OCI-LY7 (cell line): Measurements from ENCODE around the gene ZNF599. TPM values are rescaled to one million over a fixed set of nuclear protein-coding genes. Genes with fewer than 3 reads are reported as not detected.
"Not testable (repeated sequence)": the region's sequence is repeated elsewhere in the genome, so short reads cannot be mapped to it uniquely, and the experiment has no call there.

ENCODE experiments used
- BruUV-seq: library from RNA; stranded (reverse); fragments of 400-500 nt; replicated peaks from 2 replicates; lab custom pipeline; 2021; lab: Mats Ljungman, UMichigan
- CTCF ChIA-PET: fragments of 300-600 bp; sonication (Branson Sonifier 250); formaldehyde crosslinking; loops from one replicate; lab custom pipeline; 2022; ENCODE audit warnings: antibody characterized with exemption; ENCODE audit not compliant: unreplicated experiment; lab: Charles Lee
- POLR2A ChIA-PET: fragments of 300-600 bp; sonication (Branson Sonifier 250); formaldehyde crosslinking; loops from one replicate; lab custom pipeline; 2022; ENCODE audit warnings: antibody characterized with exemption; lab: Charles Lee
- DNase-seq: peaks from one replicate; pipeline ENCODE4 v3.0.0-alpha.2; 2015; ENCODE audit warnings: low spot score
- H2AFZ ChIP-seq: fragments of 200-600 bp; sonication (generic), shearing (Covaris generic); 2 replicates; pipeline ENCODE4 v1.6.1; 2014; ENCODE audit warnings: mild to moderate bottlenecking, antibody characterized with exemption, low read length, moderate library complexity
- H3K27ac ChIP-seq: fragments of 200-600 bp; sonication (generic); 2 replicates; pipeline ENCODE4 v1.5.1; 2014; ENCODE audit warnings: mixed run types, low read depth, mild to moderate bottlenecking, moderate library complexity, low read length, inconsistent platforms; ENCODE audit not compliant: poor library complexity, severe bottlenecking
- H3K36me3 ChIP-seq: fragments of 200-600 bp; sonication (generic); 2 replicates; pipeline ENCODE4 v1.6.1; 2014; ENCODE audit warnings: mild to moderate bottlenecking, antibody characterized with exemption, low read length, moderate library complexity, mixed read lengths; ENCODE audit not compliant: insufficient read depth
- H3K4me1 ChIP-seq: fragments of 200-600 bp; sonication (generic); 2 replicates; pipeline ENCODE4 v1.5.1; 2014; ENCODE audit warnings: mild to moderate bottlenecking, low read length; ENCODE audit not compliant: insufficient read depth, poor library complexity, severe bottlenecking
- H3K4me2 ChIP-seq: fragments of 200-600 bp; sonication (generic); 2 replicates; pipeline ENCODE4 v1.6.1; 2014; ENCODE audit warnings: mild to moderate bottlenecking, low read length
- H3K4me3 ChIP-seq: fragments of 200-600 bp; sonication (generic); 2 replicates; pipeline ENCODE4 v1.5.1; 2014; ENCODE audit warnings: mild to moderate bottlenecking, low read depth, low read length; ENCODE audit not compliant: poor library complexity, severe bottlenecking
- H3K79me2 ChIP-seq: fragments of 200-600 bp; sonication (generic); 2 replicates; pipeline ENCODE4 v1.6.1; 2016; ENCODE audit warnings: low read depth, mild to moderate bottlenecking, low read length, moderate library complexity, mixed read lengths; ENCODE audit not compliant: insufficient read depth
- H3K9me2 ChIP-seq: fragments of 200-600 bp; sonication (generic); 2 replicates; pipeline ENCODE4 v1.6.1; 2016; ENCODE audit warnings: mild to moderate bottlenecking, low read length, mixed read lengths; ENCODE audit not compliant: insufficient read depth
- H3K9me3 ChIP-seq: fragments of 200-600 bp; sonication (generic); 2 replicates; pipeline ENCODE4 v1.6.1; 2014; ENCODE audit warnings: mild to moderate bottlenecking, mixed run types, low read length, mixed read lengths
- H4K20me1 ChIP-seq: fragments of 200-600 bp; sonication (generic); 2 replicates; pipeline ENCODE4 v1.6.1; 2014; ENCODE audit warnings: mild to moderate bottlenecking, antibody characterized with exemption, low read length, moderate library complexity, mixed read lengths; ENCODE audit not compliant: insufficient read depth
- EZH2phosphoT487 ChIP-seq: fragments of 200-600 bp; sonication (generic); IDR thresholded peaks from 2 replicates; pipeline ENCODE4 v1.6.1; 2018; ENCODE audit warnings: low read depth, borderline replicate concordance, mild to moderate bottlenecking, mixed run types, antibody characterized with exemption, low read length, moderate library complexity, mixed read lengths
- intact Hi-C: fragments of 100-400 bp; cut with micrococcal nuclease; formaldehyde crosslinking; loops from one replicate; pipeline ENCODE4 v1.10.0; 2022; ENCODE audit not compliant: unreplicated experiment
- total RNA-seq, 2 experiments: library from RNA; depleted of rRNA in 1 of 2; stranded (reverse); fragments of >200 nt in 1 of 2; shearing (Covaris generic) in 1 of 2; gene quantifications; 2 replicates each; pipeline ENCODE4 v1.2.3, GENCODE V29; 2014 to 2022
- TF ChIP-seq, protein P1 (sequence below): fragments of 200-600 bp; sonication (generic); conservative IDR thresholded peaks from 2 replicates; pipeline ENCODE4 v1.5.1; 2014; ENCODE audit warnings: mild to moderate bottlenecking, antibody characterized with exemption, low read length, moderate library complexity, mixed read lengths

The ZNF599 gene
- total RNA-seq, 2 experiments from 2014 or later = 3.0 to 3.3 TPM

DNA sequence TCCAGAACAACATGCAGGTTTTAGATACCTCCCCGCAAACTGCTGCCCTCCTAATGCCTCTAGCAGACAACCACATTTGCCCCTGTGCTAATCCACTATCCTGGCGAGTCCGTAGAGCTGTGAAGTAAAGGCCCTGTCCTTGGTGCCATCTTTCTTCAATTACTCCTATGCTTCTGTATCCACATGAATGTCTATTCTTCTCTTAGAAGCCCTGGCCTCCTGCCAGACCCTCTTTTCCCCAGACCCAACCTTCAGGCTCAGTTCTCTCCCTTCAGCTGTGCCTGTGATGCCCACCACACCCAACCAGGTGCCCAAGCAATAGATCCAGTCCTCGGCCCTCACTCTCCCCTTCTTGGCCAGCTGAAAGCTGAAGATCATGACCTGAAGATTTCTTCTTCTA, 31.1 kb upstream of the ZNF599 start:
- Histone ChIP-seq H3K36me3 (no peaks in the 10 kb centered on the region), H3K9me3 (peaks cover 4% of the 10 kb centered on the region; the same call in 1 of the 2 replicates), H2AFZ (no peak overlapping the region), H3K4me1 (no peaks in the 10 kb centered on the region), H3K4me2 (no peak overlapping the region), H3K79me2 (no peaks in the 10 kb centered on the region), H3K27ac (no peak overlapping the region), H4K20me1 (no peaks in the 10 kb centered on the region), H3K9me2 (no peaks in the 10 kb centered on the region), H3K4me3 (no peak overlapping the region)
- DNase-seq = no peak
- intact Hi-C loops = no loop called here
- TF ChIP-seq, protein P1, sequence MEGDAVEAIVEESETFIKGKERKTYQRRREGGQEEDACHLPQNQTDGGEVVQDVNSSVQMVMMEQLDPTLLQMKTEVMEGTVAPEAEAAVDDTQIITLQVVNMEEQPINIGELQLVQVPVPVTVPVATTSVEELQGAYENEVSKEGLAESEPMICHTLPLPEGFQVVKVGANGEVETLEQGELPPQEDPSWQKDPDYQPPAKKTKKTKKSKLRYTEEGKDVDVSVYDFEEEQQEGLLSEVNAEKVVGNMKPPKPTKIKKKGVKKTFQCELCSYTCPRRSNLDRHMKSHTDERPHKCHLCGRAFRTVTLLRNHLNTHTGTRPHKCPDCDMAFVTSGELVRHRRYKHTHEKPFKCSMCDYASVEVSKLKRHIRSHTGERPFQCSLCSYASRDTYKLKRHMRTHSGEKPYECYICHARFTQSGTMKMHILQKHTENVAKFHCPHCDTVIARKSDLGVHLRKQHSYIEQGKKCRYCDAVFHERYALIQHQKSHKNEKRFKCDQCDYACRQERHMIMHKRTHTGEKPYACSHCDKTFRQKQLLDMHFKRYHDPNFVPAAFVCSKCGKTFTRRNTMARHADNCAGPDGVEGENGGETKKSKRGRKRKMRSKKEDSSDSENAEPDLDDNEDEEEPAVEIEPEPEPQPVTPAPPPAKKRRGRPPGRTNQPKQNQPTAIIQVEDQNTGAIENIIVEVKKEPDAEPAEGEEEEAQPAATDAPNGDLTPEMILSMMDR = no peak
- no peak for TF ChIP-seq EZH2phosphoT487
- POLR2A ChIA-PET = no interaction called here
- no TSS peak for BruUV-seq
- CTCF ChIA-PET = no interaction called here

DNA sequence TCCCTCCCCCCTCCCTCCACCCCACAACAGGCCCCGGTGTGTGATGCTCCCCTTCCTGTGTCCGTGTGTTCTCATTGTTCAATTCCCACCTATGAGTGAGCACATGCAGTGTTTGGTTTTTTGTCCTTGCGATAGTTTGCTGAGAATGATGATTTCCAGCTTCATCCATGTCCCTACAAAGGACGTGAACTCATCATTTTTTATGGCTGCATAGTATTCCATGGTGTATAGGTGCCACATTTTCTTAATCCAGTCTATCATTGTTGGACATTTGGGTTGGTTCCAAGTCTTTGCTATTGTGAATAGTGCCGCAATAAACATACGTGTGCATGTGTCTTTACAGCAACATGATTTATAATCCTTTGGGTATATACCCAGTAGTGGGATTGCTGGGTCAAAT, 23.9 kb upstream of the ZNF599 start:
- DNase-seq, H3K36me3 ChIP-seq, H3K9me2 ChIP-seq, H3K4me3 ChIP-seq, CTCF ChIA-PET, H3K79me2 ChIP-seq, H3K4me2 ChIP-seq, intact Hi-C loops, BruUV-seq, H4K20me1 ChIP-seq, H3K4me1 ChIP-seq, H3K27ac ChIP-seq, POLR2A ChIA-PET, H3K9me3 ChIP-seq, H2AFZ ChIP-seq: not testable (repeated sequence)

DNA sequence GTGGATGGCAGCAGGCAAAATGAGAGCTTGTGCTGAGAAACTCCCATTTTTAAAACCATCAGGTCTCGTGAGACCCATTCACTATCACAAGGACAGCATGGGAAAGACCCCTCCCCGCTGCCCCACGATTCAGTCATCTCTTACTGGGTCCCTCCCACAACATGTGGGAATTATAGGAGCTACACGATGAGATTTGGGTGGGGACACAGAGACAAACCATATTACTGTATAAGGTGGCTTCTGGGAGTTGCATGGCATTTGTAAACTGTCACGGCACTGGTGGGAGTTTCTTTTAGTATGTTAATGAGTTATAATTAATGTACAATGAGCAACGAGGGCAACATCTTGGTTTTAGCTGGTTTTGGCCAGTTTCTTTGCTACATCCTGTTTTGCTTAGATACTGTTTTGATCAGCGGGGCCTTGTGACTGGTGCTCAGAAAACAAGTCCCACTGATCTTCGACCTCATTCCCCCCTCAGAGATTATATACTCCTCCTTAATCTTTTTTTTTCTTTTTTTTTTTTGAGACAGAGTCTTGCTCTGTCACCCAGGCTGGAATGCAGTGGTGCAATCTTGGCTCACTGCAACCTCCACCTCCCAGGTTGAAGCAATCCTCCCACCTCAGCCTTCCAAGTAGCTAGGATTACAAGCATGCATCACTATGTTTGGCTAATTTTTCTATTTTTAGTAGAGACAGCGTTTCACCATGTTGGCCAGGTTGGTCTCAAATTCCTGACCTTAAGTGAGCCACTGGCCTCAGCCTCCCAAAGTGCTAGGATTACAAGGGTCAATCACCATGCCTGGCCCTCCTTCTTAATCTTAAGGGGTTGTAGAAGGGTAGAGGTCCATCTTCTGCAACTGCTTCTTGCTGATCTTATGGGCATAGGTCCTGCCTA, 21.3 kb upstream of the ZNF599 start:
- H3K36me3 ChIP-seq = no peaks in the 10 kb centered on the region
- H3K4me3 ChIP-seq = no peak overlapping the region
- no TSS peak for BruUV-seq
- POLR2A ChIA-PET = no interaction called here
- no peak overlapping the region for H3K4me2 ChIP-seq
- H4K20me1 ChIP-seq = no peaks in the 10 kb centered on the region
- no peak overlapping the region for H3K27ac ChIP-seq
- H3K79me2 ChIP-seq = no peaks in the 10 kb centered on the region
- no peaks in the 10 kb centered on the region for H3K9me3 ChIP-seq
- DNase-seq = no peak
- H3K4me1 ChIP-seq = no peaks in the 10 kb centered on the region
- TF ChIP-seq, protein P1 = no peak
- no peak for TF ChIP-seq EZH2phosphoT487
- no peaks in the 10 kb centered on the region for H3K9me2 ChIP-seq
- 0 out of 2 replicates have a peak overlapping the region, but pooled peaks have one; percentile 36 for H2AFZ ChIP-seq
- CTCF ChIA-PET = no interaction called here
- intact Hi-C loops = no loop called here
